ENCODE data around the gene KIF27.
"Not testable (repeated sequence)": the region's sequence is repeated elsewhere in the genome, so short reads cannot be mapped to it uniquely, and the experiment has no call there.

The KIF27 gene

GRCh38 chr9:83804454-83804853 is 116.8 kb downstream of the KIF27 start:
- DNase-seq (ENCODE audit: low read depth in 2 of 2) = not testable (repeated sequence)

GRCh38 chr9:83803941-83804340 is 117.3 kb downstream of the KIF27 start:
- not testable (repeated sequence) for DNase-seq (ENCODE audit: low read depth in 2 of 2)

GRCh38 chr9:83800236-83801033 is 120.8 kb downstream of the KIF27 start:
- DNase-seq (ENCODE audit: low read depth in 2 of 2) = no peak

DNA sequence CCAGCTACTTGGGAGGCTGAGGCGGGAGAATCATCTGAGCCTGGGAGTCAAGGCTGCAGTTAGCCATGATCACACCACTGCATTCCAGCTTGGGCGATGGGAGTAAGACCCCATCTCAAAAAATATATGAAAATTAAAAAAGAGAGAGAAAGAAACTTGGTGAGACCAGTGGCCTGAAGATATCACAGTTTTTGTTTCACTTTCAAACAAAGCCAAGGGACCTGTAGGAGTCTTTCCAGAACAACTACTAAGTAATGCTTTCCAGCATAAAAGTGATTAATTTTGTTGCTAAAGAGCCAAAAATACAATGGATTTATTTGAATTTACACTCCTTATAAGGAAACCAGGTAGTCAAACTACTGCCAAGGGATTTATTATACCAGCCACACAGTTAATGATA is 127.2 kb downstream of the KIF27 start:
- DNase-seq (ENCODE audit: low read depth in 2 of 2) = no peak

DNA sequence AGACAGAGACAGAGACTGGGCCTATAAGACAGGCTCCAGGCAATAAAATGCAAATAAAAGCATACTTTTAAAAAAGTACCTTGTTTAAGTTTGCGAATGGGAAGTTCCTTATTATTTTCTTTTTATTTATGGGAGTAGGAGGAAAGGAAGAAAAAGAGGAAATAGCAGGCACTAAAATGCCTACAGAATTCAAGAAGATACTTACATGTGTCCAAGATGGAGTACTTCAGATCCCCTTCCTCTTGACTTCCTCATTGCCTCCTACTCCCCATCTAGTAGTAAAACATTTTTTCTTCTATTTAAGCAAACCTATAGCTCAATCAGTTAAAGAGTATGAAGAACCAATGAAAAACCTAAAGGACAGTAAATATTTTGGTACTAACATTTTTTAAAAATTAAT is 128.5 kb downstream of the KIF27 start:
- no peak for DNase-seq (ENCODE audit: low read depth in 2 of 2)

Measured in stimulated activated CD8-positive, alpha-beta memory T cell treated with anti-CD3 and anti-CD28 coated beads, Interleukin-7, amount 100 ng/mL, for 1 hour (primary cell).